ENCODE measurements around the gene MYZAP. TPM values are rescaled to one million over a fixed set of nuclear protein-coding genes. Genes with fewer than 3 reads are reported as not detected.

MYZAP gene
- total RNA-seq, 2 donors from 2014 or later = 0.22 to 0.33 TPM

DNA sequence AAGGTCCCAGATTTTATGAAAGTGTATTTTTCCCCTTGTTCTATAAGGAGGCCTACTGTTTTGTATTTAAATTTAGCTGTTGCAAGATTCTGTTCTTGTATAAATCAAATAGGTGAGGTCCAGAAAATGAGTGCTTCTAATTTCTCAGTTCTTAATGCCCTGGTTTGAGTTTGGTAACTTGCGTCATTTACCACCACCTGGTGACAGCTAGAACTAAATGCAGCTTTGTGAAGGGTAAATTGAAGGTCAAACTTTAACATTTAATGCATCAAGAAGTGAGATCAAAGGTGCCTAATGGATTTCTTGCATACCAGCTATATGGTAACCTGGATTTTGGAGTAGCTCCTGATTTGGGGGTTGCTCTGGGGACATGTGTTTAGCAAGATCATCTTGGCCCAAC, 64.1 kb downstream of the MYZAP start:
- no peak for DNase-seq
- H3K27ac Mint-ChIP-seq = no peak overlapping the region

DNA sequence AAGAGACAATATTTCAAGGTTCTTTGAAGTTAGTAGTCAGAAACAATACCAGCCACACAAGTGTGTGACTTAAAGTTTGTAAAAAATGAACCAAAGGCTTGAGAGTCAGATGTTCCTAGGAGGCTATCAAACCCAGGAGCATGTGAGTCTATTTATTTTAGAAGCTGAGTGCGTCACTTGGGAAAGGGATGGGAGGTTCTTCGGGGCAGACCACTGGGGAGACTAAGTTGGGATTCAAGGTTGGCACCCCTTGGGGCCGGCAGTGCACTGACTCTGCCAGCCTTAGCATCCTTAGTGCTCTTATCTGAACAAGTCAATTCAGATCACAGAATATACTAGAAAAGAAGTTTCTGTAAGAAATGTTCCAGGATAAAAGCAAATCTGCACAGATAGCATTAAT, 64.7 kb downstream of the MYZAP start:
- Mint-ChIP-seq H3K27me3 (ENCODE audit: insufficient read depth) (no peaks in the 10 kb centered on the region), H3K4me3 (no peak overlapping the region), H3K4me1 (no peaks in the 10 kb centered on the region), H3K27ac (no peak overlapping the region), H3K9me3 (no peaks in the 10 kb centered on the region), H3K36me3 (ENCODE audit: low read depth) (no peaks in the 10 kb centered on the region)
- no peak for DNase-seq
- no peaks in the 10 kb centered on the region for H3K9me3 ChIP-seq (ENCODE audit: control insufficient read depth, low read length)
- no peak overlapping the region for H3K4me3 ChIP-seq (ENCODE audit: low read length)
- TF ChIP-seq, protein P1, sequence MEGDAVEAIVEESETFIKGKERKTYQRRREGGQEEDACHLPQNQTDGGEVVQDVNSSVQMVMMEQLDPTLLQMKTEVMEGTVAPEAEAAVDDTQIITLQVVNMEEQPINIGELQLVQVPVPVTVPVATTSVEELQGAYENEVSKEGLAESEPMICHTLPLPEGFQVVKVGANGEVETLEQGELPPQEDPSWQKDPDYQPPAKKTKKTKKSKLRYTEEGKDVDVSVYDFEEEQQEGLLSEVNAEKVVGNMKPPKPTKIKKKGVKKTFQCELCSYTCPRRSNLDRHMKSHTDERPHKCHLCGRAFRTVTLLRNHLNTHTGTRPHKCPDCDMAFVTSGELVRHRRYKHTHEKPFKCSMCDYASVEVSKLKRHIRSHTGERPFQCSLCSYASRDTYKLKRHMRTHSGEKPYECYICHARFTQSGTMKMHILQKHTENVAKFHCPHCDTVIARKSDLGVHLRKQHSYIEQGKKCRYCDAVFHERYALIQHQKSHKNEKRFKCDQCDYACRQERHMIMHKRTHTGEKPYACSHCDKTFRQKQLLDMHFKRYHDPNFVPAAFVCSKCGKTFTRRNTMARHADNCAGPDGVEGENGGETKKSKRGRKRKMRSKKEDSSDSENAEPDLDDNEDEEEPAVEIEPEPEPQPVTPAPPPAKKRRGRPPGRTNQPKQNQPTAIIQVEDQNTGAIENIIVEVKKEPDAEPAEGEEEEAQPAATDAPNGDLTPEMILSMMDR (conservative IDR thresholded peaks at IDR 0.05) = no peak
- no peak overlapping the region for H3K27ac ChIP-seq (ENCODE audit: low read depth, low read length)
- H3K9ac ChIP-seq (ENCODE audit: extremely low read depth, low read length, poor library complexity, severe bottlenecking) = no peak overlapping the region
- H3K36me3 ChIP-seq (ENCODE audit: control insufficient read depth, insufficient read depth, low read length) = no peaks in the 10 kb centered on the region
- no peaks in the 10 kb centered on the region for H3K4me1 ChIP-seq (ENCODE audit: control insufficient read depth, insufficient read depth, low read length)
- peaks cover 32% of the 10 kb centered on the region for H3K27me3 ChIP-seq (ENCODE audit: control insufficient read depth, insufficient read depth, low read length, poor library complexity, severe bottlenecking)
- WGBS, 2 experiments (ENCODE audit: insufficient coverage in 1 of 2, insufficient read length in 1 of 2) = 89 to 92% methylated on average over 2 to 3 of the region's 3 CpGs

More for the DNA sequence above, 64.1 kb downstream of the MYZAP start:
- H3K9me3 Mint-ChIP-seq = no peaks in the 10 kb centered on the region
- TF ChIP-seq, protein P1 (conservative IDR thresholded peaks at IDR 0.05) = peak; percentile 52
- peaks cover 26% of the 10 kb centered on the region for H3K27me3 ChIP-seq (ENCODE audit: control insufficient read depth, insufficient read depth, low read length, poor library complexity, severe bottlenecking)
- H3K36me3 ChIP-seq (ENCODE audit: control insufficient read depth, insufficient read depth, low read length) = no peaks in the 10 kb centered on the region
- no peak overlapping the region for H3K27ac ChIP-seq (ENCODE audit: low read depth, low read length)
- WGBS, 2 experiments (ENCODE audit: insufficient coverage in 1 of 2, insufficient read length in 1 of 2) = 96 to 100% methylated on average over 1 of the region's 1 CpG
- no peaks in the 10 kb centered on the region for H3K36me3 Mint-ChIP-seq (ENCODE audit: low read depth)
- no peak overlapping the region for H3K4me3 ChIP-seq (ENCODE audit: low read length)
- H3K27me3 Mint-ChIP-seq (ENCODE audit: insufficient read depth) = no peaks in the 10 kb centered on the region
- no peaks in the 10 kb centered on the region for H3K4me1 ChIP-seq (ENCODE audit: control insufficient read depth, insufficient read depth, low read length)
- no peaks in the 10 kb centered on the region for H3K9me3 ChIP-seq (ENCODE audit: control insufficient read depth, low read length)
- H3K4me3 Mint-ChIP-seq = no peak overlapping the region
- no peaks in the 10 kb centered on the region for H3K4me1 Mint-ChIP-seq
- no peak overlapping the region for H3K9ac ChIP-seq (ENCODE audit: extremely low read depth, low read length, poor library complexity, severe bottlenecking)

DNA sequence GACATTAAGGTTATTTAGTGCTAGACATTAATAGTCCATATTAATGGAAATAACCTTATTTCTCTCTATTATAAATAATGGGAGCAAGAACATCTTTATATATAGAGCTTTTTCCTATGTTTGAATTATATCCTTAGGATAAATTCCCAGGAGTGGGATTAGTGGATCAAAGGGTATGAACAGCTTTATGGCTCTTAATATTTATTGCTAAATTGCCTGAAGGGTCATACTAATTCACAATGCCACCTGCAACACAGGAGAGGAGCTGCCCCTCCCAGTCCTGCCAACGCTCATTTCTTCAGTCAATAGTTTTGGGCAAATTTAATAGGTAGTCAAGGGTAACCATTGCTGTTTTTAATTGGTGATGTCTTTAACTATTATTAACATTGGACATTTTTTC, 65.9 kb downstream of the MYZAP start:
- H3K36me3 Mint-ChIP-seq (ENCODE audit: low read depth) = no peaks in the 10 kb centered on the region
- Histone ChIP-seq H3K9ac (ENCODE audit: extremely low read depth, low read length, poor library complexity, severe bottlenecking) (no peak overlapping the region), H3K4me1 (ENCODE audit: control insufficient read depth, insufficient read depth, low read length) (no peaks in the 10 kb centered on the region), H3K36me3 (ENCODE audit: control insufficient read depth, insufficient read depth, low read length) (no peaks in the 10 kb centered on the region), H3K4me3 (ENCODE audit: low read length) (no peak overlapping the region), H3K27me3 (ENCODE audit: control insufficient read depth, insufficient read depth, low read length, poor library complexity, severe bottlenecking) (peaks cover 33% of the 10 kb centered on the region), H3K9me3 (ENCODE audit: control insufficient read depth, low read length) (no peaks in the 10 kb centered on the region), H3K27ac (ENCODE audit: low read depth, low read length) (no peak overlapping the region)
- no peak overlapping the region for H3K27ac Mint-ChIP-seq
- H3K9me3 Mint-ChIP-seq = no peaks in the 10 kb centered on the region
- H3K4me3 Mint-ChIP-seq = no peak overlapping the region
- DNase-seq = no peak
- H3K27me3 Mint-ChIP-seq (ENCODE audit: insufficient read depth) = no peaks in the 10 kb centered on the region
- no peaks in the 10 kb centered on the region for H3K4me1 Mint-ChIP-seq
- TF ChIP-seq, protein P1 (conservative IDR thresholded peaks at IDR 0.05) = no peak
- WGBS, 2 experiments (ENCODE audit: insufficient coverage in 1 of 2, insufficient read length in 1 of 2) = 100% methylated on average over 1 of the region's 1 CpG; no CpG with 5 or more reads in 1 of the 2 experiments

Measured in endodermal cell (in vitro differentiated cells).